Right cardiac atrium (tissue), 5 donors: Measurements from ENCODE around the gene SH3GL1. TPM values are rescaled to one million over a fixed set of nuclear protein-coding genes. Genes with fewer than 3 reads are reported as not detected.

Experiments used
- ATAC-seq, 2 donors: fragments of 200-7000 bp; cut with Tn5 transposase; one replicate each; pipeline versions ENCODE4 v1.8.0 to v1.9.1; 2020; ENCODE audit warnings: moderate library complexity in 2 of 2, mild to moderate bottlenecking in 1 of 2
- DNase-seq, 3 donors: peaks; one replicate each; pipeline ENCODE4 v3.0.0-alpha.2; 2020
- H3K27ac ChIP-seq: one replicate; pipeline ENCODE4 v1.5.1; 2013; ENCODE audit warnings: mild to moderate bottlenecking, low read length, control low read depth, moderate library complexity
- H3K27me3 ChIP-seq: one replicate; pipeline ENCODE4 v1.6.1; 2013; ENCODE audit not compliant: control insufficient read depth, insufficient read depth
- H3K4me1 ChIP-seq: one replicate; pipeline ENCODE4 v1.6.1; 2013; ENCODE audit warnings: low read length; ENCODE audit not compliant: control insufficient read depth, insufficient read depth
- H3K4me3 ChIP-seq: one replicate; pipeline ENCODE4 v1.5.1; 2013; ENCODE audit warnings: low read length, control low read depth
- H3K9me3 ChIP-seq: one replicate; pipeline ENCODE4 v1.6.1; 2013; ENCODE audit warnings: low read length; ENCODE audit not compliant: control insufficient read depth
- WGBS: extraction: QIAGEN DNeasy Blood & Tissue Kit; methylation state at CpG from one replicate; pipeline ENCODE4 v1.1.7; 2013; 5-methylcytosine and 5-hydroxymethylcytosine counted together
- intact Hi-C, 4 donors: fragments of 100-400 bp; cut with DNase I; formaldehyde crosslinking; loops; one replicate each; pipeline versions ENCODE4 v1.11.0 to v1.14.0; 2022 to 2023
- polyA plus RNA-seq: library from polyadenylated mRNA; stranded (reverse); fragments of 200-250 nt; gene quantifications from one replicate; pipeline ENCODE4 v1.2.3, GENCODE V29; 2013
- total RNA-seq, 4 donors: library from RNA; stranded (reverse); fragmentation: NEBNext Ultra II Directional; extraction: Animal tissue kit (Norgen Biotek cat#: 25700); gene quantifications; one replicate each; pipeline ENCODE4 v1.2.1, GENCODE V29; 2021
- donor health status: healthy with polysubstance abuse.
- donor health status: DM: no; HTN: yes; CAD: no.
- donor health status: DM: no; HTN: no; CAD: no.
- donor health status: DM: no; HTN: yes; CAD: no; lungs with severe emphysema.
- donor health status: DM: yes; HTN: yes; CAD: no.

Gene SH3GL1
- total and polyA plus RNA-seq, 5 donors: 26.3 to 40.3 (median 30.3) TPM

DNA sequence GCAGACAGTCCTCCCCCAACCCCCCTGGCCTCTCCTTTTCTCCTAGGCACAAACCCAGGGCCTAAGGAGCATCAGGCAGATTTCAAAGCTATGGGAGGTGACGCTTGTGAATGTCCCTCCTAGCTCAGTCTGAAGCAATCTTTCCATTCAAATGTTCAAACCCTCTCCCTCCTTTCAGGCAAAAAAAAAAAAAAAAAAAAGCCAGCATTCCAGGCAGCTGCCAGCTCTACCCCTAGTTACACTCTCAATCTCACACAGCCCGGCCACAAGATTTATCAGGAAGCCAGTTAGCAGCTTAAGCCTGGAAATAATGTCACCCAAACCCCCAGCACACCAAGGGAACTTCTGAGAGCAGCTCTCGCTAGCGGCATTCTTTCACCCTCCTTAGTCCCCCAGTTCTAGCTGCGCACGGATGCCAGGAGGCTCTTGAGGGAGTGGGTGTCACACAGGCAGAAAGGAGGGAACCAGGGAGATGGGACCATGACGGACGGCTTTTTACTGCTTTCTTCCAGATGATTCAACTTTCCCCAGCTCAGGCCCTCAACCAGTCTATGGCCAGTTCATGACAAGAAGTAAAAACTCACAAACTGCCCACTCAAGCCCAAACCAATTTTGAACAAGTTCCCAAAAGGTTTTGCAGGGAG is 6.3 kb downstream of the SH3GL1 start:
- ATAC-seq: peak in 1 of 2 donors; percentile 2
- peak in 1 of 3 donors; percentile 22 for DNase-seq
- no peaks in the 10 kb centered on the region for H3K27me3 ChIP-seq
- peak overlapping the region; percentile 61 for H3K27ac ChIP-seq
- H3K4me3 ChIP-seq: no peak overlapping the region
- intact Hi-C loops: no loop called here
- 42% methylated on average over 8 of the region's 8 CpGs for WGBS
- H3K9me3 ChIP-seq: no peaks in the 10 kb centered on the region
- peaks cover 41% of the 10 kb centered on the region for H3K4me1 ChIP-seq

DNA sequence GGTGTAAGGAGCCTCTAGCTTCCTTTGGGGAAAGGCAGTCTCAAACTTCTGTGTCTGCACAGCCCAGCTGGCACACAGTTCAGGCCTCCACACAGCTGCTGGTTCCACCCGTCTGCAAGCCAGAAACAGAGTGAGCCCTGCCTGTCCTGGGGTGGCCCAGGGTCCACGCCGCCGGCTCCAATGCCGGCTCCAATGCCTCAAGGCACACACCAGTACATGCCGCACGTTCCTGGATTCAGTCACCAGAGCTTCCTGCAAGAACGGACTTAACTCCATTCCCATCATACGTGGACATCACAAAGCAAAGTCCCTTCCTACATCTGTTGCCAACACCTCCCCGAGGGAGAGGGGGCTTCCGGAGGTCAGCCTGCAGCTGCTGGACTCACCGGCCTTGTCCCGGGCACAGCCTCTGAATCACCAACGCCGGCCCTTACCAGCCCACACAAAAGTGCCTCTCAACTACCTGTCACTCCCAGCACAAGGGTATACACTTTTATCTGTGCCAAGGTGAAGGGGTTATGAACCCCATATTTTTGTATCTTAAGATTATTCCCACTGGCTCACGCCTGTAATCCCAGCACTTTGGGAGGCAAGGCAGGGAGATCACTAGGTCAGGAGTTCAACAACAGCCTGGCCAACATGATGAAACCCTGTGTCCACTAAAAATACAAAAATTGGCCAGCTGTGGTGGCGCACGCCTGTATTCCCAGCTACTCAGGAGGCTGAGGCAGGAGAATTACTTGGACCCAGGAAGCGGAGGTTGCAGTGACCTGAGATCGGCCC is 8.5 kb downstream of the SH3GL1 start:
- 38% methylated on average over 20 of the region's 20 CpGs for WGBS

DNA sequence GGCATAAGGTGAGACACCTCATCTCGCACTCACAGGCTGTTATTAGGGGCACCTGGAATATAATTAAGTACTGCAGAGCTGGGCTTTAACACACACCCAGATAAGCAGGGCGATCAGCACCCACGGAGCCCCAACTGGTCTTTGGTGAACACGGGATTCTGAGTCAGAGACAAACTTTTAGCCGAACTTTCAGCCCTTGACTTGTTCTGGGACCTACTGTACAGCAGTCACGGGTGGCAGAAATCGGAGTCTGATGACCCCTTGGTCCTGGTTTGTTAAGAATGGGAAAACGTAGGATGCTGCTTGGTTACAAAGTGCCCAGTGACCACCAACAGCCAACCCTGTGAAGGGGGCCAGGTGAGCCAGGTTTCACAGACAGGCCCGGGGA is 9.0 kb downstream of the SH3GL1 start:
- Histone ChIP-seq H3K27me3 (no peaks in the 10 kb centered on the region), H3K4me3 (no peak overlapping the region), H3K27ac (peak overlapping the region; percentile 65), H3K9me3 (no peaks in the 10 kb centered on the region), H3K4me1 (peaks cover 43% of the 10 kb centered on the region)
- intact Hi-C loops: no loop called here
- WGBS: 37% methylated on average over 9 of the region's 9 CpGs
- ATAC-seq (no peak), DNase-seq (no peak)

More for the DNA sequence above, 8.5 kb downstream of the SH3GL1 start:
- Histone ChIP-seq H3K4me1 (peaks cover 44% of the 10 kb centered on the region), H3K9me3 (no peaks in the 10 kb centered on the region), H3K27me3 (no peaks in the 10 kb centered on the region), H3K4me3 (no peak overlapping the region), H3K27ac (peak overlapping the region; percentile 65)
- ATAC-seq (peak; percentile 47 to 70), DNase-seq (peak; percentile 69 to 81 (median 73))
- intact Hi-C loops: no loop called here

DNA sequence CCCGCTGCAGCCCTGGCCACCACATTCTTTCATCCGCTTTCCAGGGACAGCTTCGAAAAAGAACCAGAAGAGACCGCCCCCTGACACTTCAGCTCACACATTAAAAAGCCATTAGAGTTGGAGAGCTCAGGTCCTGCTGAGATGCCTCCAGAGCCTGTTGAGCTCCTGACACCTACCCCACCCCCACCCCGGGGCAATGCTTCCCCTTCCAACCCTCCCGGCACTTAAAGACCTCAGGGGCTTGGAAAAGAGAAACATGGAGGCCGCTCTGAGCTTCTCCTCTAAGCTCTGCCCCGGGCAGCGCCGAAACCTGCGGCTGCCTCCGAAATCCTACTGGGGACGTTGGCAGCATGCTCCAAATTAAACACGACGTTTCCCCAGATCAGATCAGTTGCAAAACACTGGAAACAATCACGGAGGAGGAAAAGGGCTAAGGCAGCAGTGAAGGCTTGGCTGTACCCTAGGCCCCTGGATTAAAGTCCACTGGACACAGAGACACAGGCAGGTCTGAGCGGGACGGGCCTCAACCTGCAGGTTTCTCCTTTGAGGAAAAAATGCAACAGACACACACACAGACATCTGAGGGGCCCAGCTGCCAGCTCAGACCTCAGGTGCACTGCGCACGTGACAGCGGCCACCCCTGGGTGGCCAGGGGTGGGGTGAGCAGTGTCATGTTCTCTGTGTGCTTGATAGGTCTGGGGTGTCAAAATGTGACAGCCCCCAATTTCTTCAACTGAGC is 9.6 kb downstream of the SH3GL1 start:
- WGBS: 21% methylated on average over 21 of the region's 21 CpGs
- ATAC-seq (peak; percentile 18 to 25), DNase-seq (peak in 1 of 3 donors; percentile 61)
- Histone ChIP-seq H3K27me3 (no peaks in the 10 kb centered on the region), H3K9me3 (no peaks in the 10 kb centered on the region), H3K4me1 (peaks cover 43% of the 10 kb centered on the region), H3K27ac (peak overlapping the region; percentile 65), H3K4me3 (no peak overlapping the region)
- intact Hi-C loops: no loop called here

DNA sequence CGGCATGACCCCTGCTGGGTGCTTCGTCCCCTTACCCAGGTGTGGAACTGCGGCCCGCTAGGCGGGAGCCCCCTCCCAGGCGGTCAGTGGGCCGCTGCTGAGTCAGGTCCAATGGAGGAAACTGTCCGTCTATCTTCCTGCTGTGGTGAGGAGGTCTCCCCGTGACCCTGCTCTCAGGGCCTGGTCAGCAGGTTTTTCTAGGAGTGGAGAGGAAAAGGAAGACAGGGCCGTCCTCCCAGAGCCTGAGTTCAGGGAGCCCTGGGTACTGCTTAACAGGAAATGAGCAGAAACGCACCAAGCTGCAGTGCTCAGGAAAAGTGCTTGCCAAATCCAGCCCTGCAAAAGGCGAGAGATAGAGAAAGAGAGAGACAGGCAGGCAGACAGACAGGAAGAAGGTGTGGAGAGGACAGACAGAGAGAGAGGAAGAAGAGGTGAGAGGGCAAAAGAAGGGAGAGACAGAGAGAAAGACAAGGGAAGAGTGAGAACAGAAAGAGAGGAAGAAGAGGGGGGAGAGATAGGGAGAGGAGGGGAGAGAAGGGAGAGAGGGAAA is 10.3 kb downstream of the SH3GL1 start:
- ATAC-seq (peak; percentile 55 to 77), DNase-seq (peak; percentile 55 to 75 (median 75))
- intact Hi-C loops: no loop called here
- WGBS: 22% methylated on average over 12 of the region's 12 CpGs
- H3K9me3 ChIP-seq: no peaks in the 10 kb centered on the region
- no peak overlapping the region for H3K4me3 ChIP-seq
- H3K27ac ChIP-seq: peak overlapping the region; percentile 65
- no peaks in the 10 kb centered on the region for H3K27me3 ChIP-seq
- H3K4me1 ChIP-seq: peaks cover 43% of the 10 kb centered on the region

DNA sequence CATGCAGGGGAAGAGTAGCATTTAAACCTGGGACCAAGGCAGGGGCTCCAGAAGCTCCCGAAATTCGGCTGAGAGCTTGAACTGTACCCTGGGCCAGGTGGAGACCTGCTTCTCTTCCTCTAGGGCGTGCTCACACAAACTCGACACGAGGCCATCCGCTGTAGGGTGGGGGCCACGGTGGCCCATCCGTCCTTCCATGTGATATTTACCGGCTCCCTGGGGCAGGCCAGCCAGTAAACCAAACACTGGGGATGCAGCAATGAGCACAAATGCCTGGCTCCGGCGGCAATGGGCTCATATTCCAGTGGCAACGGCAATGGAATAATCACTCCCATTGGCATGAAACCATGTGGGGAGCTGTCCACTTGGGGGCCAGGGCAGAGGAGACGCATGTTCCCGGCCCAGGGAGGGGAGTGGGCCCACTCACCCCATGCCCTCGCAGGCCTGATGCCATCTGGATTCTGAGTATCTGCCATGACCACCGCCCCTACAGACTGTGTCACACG is 10.8 kb downstream of the SH3GL1 start:
- peak; percentile 1 to 27 for ATAC-seq
- WGBS: 43% methylated on average over 17 of the region's 17 CpGs
- intact Hi-C loops: no loop called here
- peak overlapping the region; percentile 65 for H3K27ac ChIP-seq
- DNase-seq: peak in 2 of 3 donors; percentile 23 to 52
- peaks cover 40% of the 10 kb centered on the region for H3K4me1 ChIP-seq
- no peak overlapping the region for H3K4me3 ChIP-seq
- H3K27me3 ChIP-seq: no peaks in the 10 kb centered on the region
- no peaks in the 10 kb centered on the region for H3K9me3 ChIP-seq

DNA sequence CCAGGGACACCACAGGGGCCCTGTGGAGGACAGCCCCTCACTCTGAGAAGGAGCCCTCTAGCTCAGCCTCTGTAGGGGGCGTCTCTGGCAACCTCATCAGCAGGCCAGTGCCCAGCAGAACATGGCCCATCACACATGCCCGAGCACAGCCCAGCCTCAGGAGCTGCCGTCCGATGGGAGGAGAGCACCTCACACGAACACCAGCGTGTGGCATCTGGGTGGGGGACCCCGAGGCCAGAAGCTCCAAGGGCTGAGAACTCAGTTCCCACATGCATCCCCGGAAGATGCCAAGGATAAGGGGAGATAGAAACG is 11.3 kb downstream of the SH3GL1 start:
- H3K4me3 ChIP-seq: no peak overlapping the region
- no peak overlapping the region for H3K27ac ChIP-seq

DNA sequence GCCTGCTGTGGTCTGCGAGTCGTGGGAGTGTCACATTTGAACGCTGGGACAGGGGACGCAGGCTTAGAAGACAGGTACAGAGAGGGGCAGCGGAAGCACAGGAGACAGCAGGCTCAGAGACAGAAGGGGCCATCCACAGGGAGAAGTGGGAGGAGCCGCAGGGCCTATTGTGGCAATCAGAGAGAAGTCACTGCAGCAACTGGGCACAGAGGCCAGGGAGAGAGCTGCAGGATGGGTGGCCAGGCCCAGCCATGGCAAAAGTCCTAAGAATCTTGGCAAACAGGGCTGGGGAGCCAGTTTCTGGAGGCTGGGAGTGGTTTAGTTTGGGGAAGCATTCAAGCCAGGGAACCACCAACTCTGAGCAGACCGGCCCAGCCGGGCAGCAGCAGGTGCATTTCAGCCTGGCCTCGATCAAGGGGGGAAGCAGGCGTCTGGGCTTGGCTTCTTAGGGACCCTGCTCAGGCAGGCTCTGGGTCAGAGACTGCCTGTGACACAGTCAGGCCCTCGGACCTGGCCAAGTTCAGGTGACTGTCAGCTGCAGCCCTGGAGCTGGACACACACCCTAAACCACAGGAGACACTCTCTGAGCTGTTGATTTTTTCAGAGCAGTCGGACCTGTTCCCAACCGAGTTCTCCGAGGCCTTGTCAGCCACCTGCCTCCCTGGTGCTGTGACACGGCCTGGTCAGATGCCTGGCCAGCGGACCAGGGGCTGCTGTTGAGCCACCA is 11.8 kb downstream of the SH3GL1 start:
- 61% methylated on average over 16 of the region's 16 CpGs for WGBS
- Histone ChIP-seq H3K4me1 (peaks cover 35% of the 10 kb centered on the region), H3K27me3 (no peaks in the 10 kb centered on the region), H3K27ac (peak overlapping the region; percentile 24), H3K9me3 (no peaks in the 10 kb centered on the region), H3K4me3 (no peak overlapping the region)
- DNase-seq (peak in 2 of 3 donors; percentile 36 to 67), ATAC-seq (peak in 1 of 2 donors; percentile 8)
- intact Hi-C loops: no loop called here

More for the DNA sequence above, 11.3 kb downstream of the SH3GL1 start:
- WGBS: 63% methylated on average over 9 of the region's 9 CpGs
- no peak for ATAC-seq
- Histone ChIP-seq H3K27me3 (no peaks in the 10 kb centered on the region), H3K9me3 (no peaks in the 10 kb centered on the region), H3K4me1 (peaks cover 37% of the 10 kb centered on the region)
- peak in 1 of 3 donors; percentile 55 for DNase-seq
- intact Hi-C loops: no loop called here

DNA sequence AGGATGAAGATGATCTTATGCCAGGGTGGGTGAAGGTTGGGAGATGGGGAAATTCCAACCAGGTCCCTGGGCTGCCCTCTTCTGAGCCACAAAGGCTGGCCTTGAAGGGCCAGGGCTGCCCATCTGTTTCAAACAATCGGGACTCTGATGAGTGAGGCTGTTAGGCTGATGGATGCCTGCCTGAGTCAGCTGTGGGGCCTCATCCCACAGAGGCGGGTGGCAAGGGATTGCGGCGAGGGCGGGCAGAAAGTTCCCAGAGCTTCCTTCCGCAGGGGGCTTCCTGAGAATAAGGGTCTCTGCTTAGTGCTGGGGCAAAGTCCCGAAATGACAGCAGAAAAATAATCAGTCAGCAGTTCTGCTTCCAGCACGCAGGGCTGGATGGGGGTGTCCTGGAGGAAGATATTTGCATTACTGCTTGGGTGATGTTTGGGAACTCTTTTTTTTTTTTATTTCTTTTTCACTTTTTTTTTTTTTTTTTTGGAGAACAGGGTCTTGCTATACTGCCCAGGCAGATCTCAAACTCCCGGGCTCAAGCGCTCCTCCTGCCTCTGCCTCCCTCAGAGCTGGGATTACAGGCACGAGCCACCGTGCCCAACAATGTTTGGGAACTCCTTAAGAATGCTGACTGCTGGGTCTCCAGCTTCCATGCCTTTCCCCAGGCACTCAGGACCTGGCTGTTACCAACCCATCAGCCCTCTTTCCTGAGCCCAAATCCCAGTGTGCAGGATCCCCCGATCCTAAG is 14.1 kb downstream of the SH3GL1 start:
- 82% methylated on average over 13 of the region's 13 CpGs for WGBS
- DNase-seq: peak in 1 of 3 donors; percentile 32
- Histone ChIP-seq H3K4me3 (no peak overlapping the region), H3K4me1 (peaks cover 23% of the 10 kb centered on the region), H3K27ac (no peak overlapping the region), H3K27me3 (no peaks in the 10 kb centered on the region), H3K9me3 (no peaks in the 10 kb centered on the region)
- no peak for ATAC-seq
- intact Hi-C loops: no loop called here
